Neuronal stem cell (in vitro differentiated cells): Measurements from ENCODE around the gene POLD1.

Source experiments
- DNase-seq: peaks from one replicate; pipeline ENCODE4 v3.0.0-alpha.2; 2013; ENCODE audit warnings: low spot score
- H2AFZ ChIP-seq: one replicate; pipeline ENCODE4 v1.6.1; 2013; ENCODE audit warnings: mild to moderate bottlenecking, low read length, inconsistent platforms
- H2AK5ac ChIP-seq: 2 replicates; pipeline ENCODE4 v1.6.1; 2013; ENCODE audit warnings: low read depth, mild to moderate bottlenecking, inconsistent platforms, low read length, moderate library complexity, mixed read lengths
- H2BK120ac ChIP-seq: 2 replicates; pipeline ENCODE4 v1.6.1; 2013; ENCODE audit warnings: low read depth, mild to moderate bottlenecking, inconsistent platforms, low read length, moderate library complexity, mixed read lengths
- H2BK12ac ChIP-seq: one replicate; pipeline ENCODE4 v1.6.1; 2013; ENCODE audit warnings: low read length, inconsistent platforms
- H2BK15ac ChIP-seq: 2 replicates; pipeline ENCODE4 v1.6.1; 2013; ENCODE audit warnings: mild to moderate bottlenecking, low read length, inconsistent platforms, mixed read lengths
- H2BK5ac ChIP-seq: one replicate; pipeline ENCODE4 v1.6.1; 2013; ENCODE audit warnings: inconsistent platforms, mild to moderate bottlenecking, low read length, moderate library complexity
- H3K14ac ChIP-seq: one replicate; pipeline ENCODE4 v1.6.1; 2013; ENCODE audit warnings: low read length, inconsistent platforms
- H3K18ac ChIP-seq: 2 replicates; pipeline ENCODE4 v1.6.1; 2013; ENCODE audit warnings: low read length, inconsistent platforms
- H3K23ac ChIP-seq: 2 replicates; pipeline ENCODE4 v1.6.1; 2013; ENCODE audit warnings: low read depth, mild to moderate bottlenecking, mixed read lengths, low read length, inconsistent platforms; ENCODE audit not compliant: poor library complexity
- H3K27ac ChIP-seq: replicated peaks from 3 replicates; pipeline ENCODE4 v1.5.1; 2013; ENCODE audit warnings: low read length, inconsistent platforms
- H3K27me3 ChIP-seq, 3 experiments: 2 replicates each; pipeline ENCODE4 v1.6.1; 2013; ENCODE audit warnings: low read length in 3 of 3, mild to moderate bottlenecking in 2 of 3, inconsistent platforms in 1 of 3, low read depth in 1 of 3, mixed read lengths in 1 of 3, moderate library complexity in 1 of 3; ENCODE audit not compliant: control insufficient read depth in 3 of 3, insufficient read depth in 3 of 3
- H3K36me3 ChIP-seq, 2 donors: replicated peaks in 1 of 2; 2 replicates each; pipeline ENCODE4 v1.6.1; 2013; ENCODE audit warnings: low read length in 2 of 2; ENCODE audit not compliant: control insufficient read depth in 2 of 2, insufficient read depth in 2 of 2
- H3K4ac ChIP-seq: 2 replicates; pipeline ENCODE4 v1.6.1; 2013; ENCODE audit warnings: inconsistent platforms, mild to moderate bottlenecking, low read length, moderate library complexity
- H3K4me1 ChIP-seq, 2 donors: 1 replicate in 1 of 2; 2 replicates in 1 of 2; pipeline ENCODE4 v1.6.1; 2013; ENCODE audit warnings: low read length in 2 of 2, low read depth in 1 of 2; ENCODE audit not compliant: control insufficient read depth in 2 of 2, insufficient read depth in 1 of 2
- H3K4me2 ChIP-seq: one replicate; pipeline ENCODE4 v1.6.1; 2013; ENCODE audit warnings: mild to moderate bottlenecking, low read length, inconsistent platforms; ENCODE audit not compliant: insufficient read depth, poor library complexity, severe bottlenecking
- H3K4me3 ChIP-seq, 2 donors: 2 replicates each; pipeline ENCODE4 v1.5.1; 2013; ENCODE audit warnings: low read length in 2 of 2, mild to moderate bottlenecking in 2 of 2, inconsistent platforms in 1 of 2, moderate library complexity in 1 of 2
- H3K79me1 ChIP-seq: one replicate; pipeline ENCODE4 v1.6.1; 2013; ENCODE audit warnings: low read depth, mild to moderate bottlenecking, inconsistent platforms, low read length, moderate library complexity
- H3K9ac ChIP-seq: one replicate; pipeline ENCODE4 v1.6.1; 2013; ENCODE audit warnings: mild to moderate bottlenecking, low read depth, low read length, inconsistent platforms; ENCODE audit not compliant: poor library complexity
- H3K9me3 ChIP-seq, 2 donors: replicated peaks in 1 of 2; 2 replicates each; pipeline versions ENCODE3 to v1.6.1; 2013; ENCODE audit warnings: low read length in 2 of 2, mild to moderate bottlenecking in 2 of 2, inconsistent platforms in 1 of 2, low read depth in 1 of 2, mixed read lengths in 1 of 2, moderate library complexity in 1 of 2; ENCODE audit not compliant: control insufficient read depth in 2 of 2, insufficient read depth in 1 of 2
- H4K8ac ChIP-seq: one replicate; pipeline ENCODE4 v1.6.1; 2013; ENCODE audit warnings: low read depth, mild to moderate bottlenecking, inconsistent platforms, low read length, moderate library complexity
- H4K91ac ChIP-seq: one replicate; pipeline ENCODE4 v1.6.1; 2013; ENCODE audit warnings: low read length, low read depth, mild to moderate bottlenecking, inconsistent platforms; ENCODE audit not compliant: poor library complexity
- WGBS, 2 donors: extraction: QIAGEN DNeasy Blood & Tissue Kit; methylation state at CpG; one replicate each; pipeline ENCODE4 v1.1.7; 2013; ENCODE audit warnings: missing lambda C conversion rate in 2 of 2, mixed read lengths in 1 of 2; ENCODE audit not compliant: insufficient read length in 2 of 2, insufficient replicate concordance in 1 of 2; ENCODE audit errors: extremely low coverage in 2 of 2; 5-methylcytosine and 5-hydroxymethylcytosine counted together

The POLD1 gene

DNA sequence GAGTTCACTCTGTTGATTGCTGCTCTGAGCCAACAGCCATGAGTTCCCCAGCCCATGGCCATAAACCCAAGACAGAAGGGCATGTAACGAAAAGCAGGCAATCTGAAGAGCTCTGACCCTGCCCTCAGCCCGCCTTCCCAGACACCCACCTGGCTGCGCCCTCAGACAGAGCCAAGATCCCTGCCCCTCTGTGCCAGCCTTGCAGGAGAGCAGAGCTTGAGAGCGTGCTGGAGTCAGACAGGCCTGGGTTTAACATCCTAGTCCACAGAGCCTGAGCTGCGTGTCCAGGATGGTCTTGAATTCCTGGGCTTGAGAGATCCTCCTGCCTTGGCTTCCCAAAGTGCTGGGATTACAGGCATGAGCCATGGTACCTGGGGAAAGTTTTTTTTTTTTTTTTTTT, 73.2 kb downstream of the POLD1 start:
- WGBS, 2 donors = no CpG with 5 or more reads among the region's 5 CpGs
- H3K18ac ChIP-seq = no peak overlapping the region
- peak overlapping the region; percentile 8 for H4K91ac ChIP-seq
- H3K79me1 ChIP-seq = peaks cover 2% of the 10 kb centered on the region
- H3K9me3 ChIP-seq = no peaks in the 10 kb centered on the region
- peaks cover 0 to 3% (median 0%) of the 10 kb centered on the region in 3 experiments for H3K27me3 ChIP-seq
- no peak overlapping the region for H4K8ac ChIP-seq
- no peak overlapping the region for H3K9ac ChIP-seq
- no peak overlapping the region for H2BK15ac ChIP-seq
- no peak overlapping the region for H3K4me3 ChIP-seq
- H3K14ac ChIP-seq = no peak overlapping the region
- no peak overlapping the region for H2BK120ac ChIP-seq
- no peak overlapping the region for H2BK5ac ChIP-seq
- H3K23ac ChIP-seq = peak overlapping the region; percentile 52
- H2AK5ac ChIP-seq = peak overlapping the region; percentile 83
- H3K4ac ChIP-seq = no peak overlapping the region
- H2AFZ ChIP-seq = no peak overlapping the region
- no peak for DNase-seq
- no peak overlapping the region for H3K27ac ChIP-seq
- peaks cover 0 to 5% of the 10 kb centered on the region in 2 donors for H3K4me1 ChIP-seq
- H2BK12ac ChIP-seq = no peak overlapping the region
- H3K36me3 ChIP-seq = no peaks in the 10 kb centered on the region
- no peak overlapping the region for H3K4me2 ChIP-seq

DNA sequence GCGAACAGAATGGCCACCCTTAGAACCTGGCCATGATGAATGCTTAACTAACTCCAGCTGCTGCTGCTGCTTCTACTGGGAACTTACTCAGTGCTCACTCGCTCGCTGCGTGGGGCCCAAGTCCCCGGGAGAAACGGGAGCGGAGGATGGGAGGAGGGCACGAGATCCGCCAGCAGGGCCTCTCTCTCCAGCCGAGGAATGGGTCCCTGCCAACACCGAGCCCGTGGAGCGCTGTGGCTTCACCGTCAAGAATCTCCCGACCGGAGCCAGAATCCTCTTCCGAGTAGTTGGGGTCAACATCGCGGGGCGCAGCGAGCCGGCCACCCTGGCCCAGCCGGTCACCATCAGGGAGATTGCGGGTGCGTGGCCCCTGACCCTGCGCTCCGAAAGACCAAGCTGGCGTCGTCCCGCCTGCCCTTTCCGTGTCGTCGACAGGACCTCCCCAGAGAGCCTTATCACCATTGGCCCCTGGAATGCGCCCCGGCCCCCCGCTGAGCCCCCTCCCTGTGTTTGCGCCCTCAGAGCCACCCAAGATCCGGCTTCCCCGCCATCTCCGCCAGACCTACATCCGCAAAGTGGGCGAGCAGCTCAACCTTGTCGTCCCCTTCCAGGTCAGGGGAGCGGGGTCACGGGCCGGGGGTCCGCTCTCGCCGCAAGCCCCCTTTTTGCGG, 74.4 kb downstream of the POLD1 start:
- Histone ChIP-seq H3K4me2 (no peak overlapping the region), H3K9ac (peak overlapping the region; percentile 60), H2BK12ac (no peak overlapping the region), H2BK120ac (no peak overlapping the region), H3K27me3 (peaks cover 0 to 3% (median 0%) of the 10 kb centered on the region in 3 experiments), H3K27ac (no peak overlapping the region), H3K4me1 (peaks cover 0 to 5% of the 10 kb centered on the region in 2 donors), H3K14ac (no peak overlapping the region), H3K9me3 (no peaks in the 10 kb centered on the region), H3K23ac (peak overlapping the region; percentile 85), H4K8ac (no peak overlapping the region), H2BK5ac (no peak overlapping the region), H2AFZ (no peak overlapping the region), H2BK15ac (peak overlapping the region; percentile 89), H3K4me3 (no peak overlapping the region), H3K18ac (peak overlapping the region; percentile 80), H3K4ac (peak overlapping the region; percentile 95), H4K91ac (no peak overlapping the region), H2AK5ac (peak overlapping the region; percentile 70), H3K79me1 (peaks cover 2% of the 10 kb centered on the region), H3K36me3 (no peaks in the 10 kb centered on the region)
- no CpG with 5 or more reads among the region's 50 CpGs for WGBS, 2 donors
- no peak for DNase-seq

DNA sequence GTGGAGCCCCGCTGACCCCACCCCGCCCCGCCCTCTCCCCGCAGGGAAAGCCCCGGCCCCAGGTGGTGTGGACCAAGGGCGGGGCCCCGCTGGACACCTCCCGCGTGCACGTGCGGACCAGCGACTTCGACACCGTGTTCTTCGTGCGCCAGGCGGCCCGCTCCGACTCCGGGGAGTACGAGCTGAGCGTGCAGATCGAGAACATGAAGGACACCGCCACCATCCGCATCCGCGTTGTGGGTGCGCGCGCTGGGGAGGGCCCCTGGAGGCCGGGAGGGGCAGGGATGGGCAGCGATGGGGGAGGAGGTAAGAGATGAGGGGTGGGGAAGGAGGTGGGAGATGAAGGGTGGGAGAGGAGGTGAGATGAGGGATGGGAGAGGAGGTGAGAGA, 74.9 kb downstream of the POLD1 start:
- Histone ChIP-seq H3K4me1 (peaks cover 0 to 5% of the 10 kb centered on the region in 2 donors), H2BK120ac (no peak overlapping the region), H3K4ac (no peak overlapping the region), H3K23ac (no peak overlapping the region), H3K4me3 (peak overlapping the region in 1 of 2 donors; percentile 32), H3K9ac (no peak overlapping the region), H2BK5ac (no peak overlapping the region), H3K27ac (no peak overlapping the region), H3K9me3 (no peaks in the 10 kb centered on the region), H3K36me3 (no peaks in the 10 kb centered on the region), H3K18ac (peak overlapping the region; percentile 83), H2AK5ac (no peak overlapping the region), H3K27me3 (peaks cover 0 to 3% (median 0%) of the 10 kb centered on the region in 3 experiments), H4K91ac (no peak overlapping the region), H2AFZ (no peak overlapping the region), H4K8ac (no peak overlapping the region), H2BK12ac (no peak overlapping the region), H3K4me2 (no peak overlapping the region), H2BK15ac (peak overlapping the region; percentile 89), H3K79me1 (peaks cover 2% of the 10 kb centered on the region), H3K14ac (peak overlapping the region; percentile 82)
- no CpG with 5 or more reads among the region's 32 CpGs for WGBS, 2 donors
- no peak for DNase-seq

DNA sequence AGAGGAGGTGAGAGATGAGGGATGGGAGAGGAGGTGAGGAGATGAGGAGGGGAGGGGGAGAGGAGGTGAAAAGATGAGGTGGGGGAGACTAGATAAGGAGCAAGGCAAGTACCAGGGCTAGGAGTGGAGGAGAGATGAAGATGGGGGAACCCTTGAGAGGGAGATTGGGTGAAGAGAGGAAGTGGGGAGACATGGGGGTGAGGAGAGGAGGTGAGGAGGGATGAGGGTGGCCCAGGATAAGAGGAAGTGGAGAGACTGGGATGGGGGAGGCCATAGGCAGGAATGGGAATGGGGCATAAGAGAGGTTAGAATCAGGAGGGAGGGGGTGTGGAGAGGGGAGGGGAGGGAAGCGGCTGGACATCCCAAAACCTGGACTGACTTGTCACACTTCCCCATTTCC, 75.5 kb downstream of the POLD1 start:
- WGBS, 2 donors = no CpG with 5 or more reads among the region's 1 CpG
- Histone ChIP-seq H2BK15ac (peak overlapping the region; percentile 5), H3K4me2 (no peak overlapping the region), H3K23ac (no peak overlapping the region), H2AK5ac (no peak overlapping the region), H3K4ac (no peak overlapping the region), H2AFZ (no peak overlapping the region), H4K91ac (no peak overlapping the region), H3K4me1 (peaks cover 0 to 5% of the 10 kb centered on the region in 2 donors), H4K8ac (no peak overlapping the region), H3K36me3 (no peaks in the 10 kb centered on the region), H3K27ac (no peak overlapping the region), H3K4me3 (no peak overlapping the region), H3K18ac (no peak overlapping the region), H3K14ac (no peak overlapping the region), H3K9me3 (no peaks in the 10 kb centered on the region), H2BK120ac (no peak overlapping the region), H3K27me3 (peaks cover 0 to 3% (median 0%) of the 10 kb centered on the region in 3 experiments), H2BK5ac (no peak overlapping the region), H3K9ac (no peak overlapping the region), H2BK12ac (no peak overlapping the region), H3K79me1 (peaks cover 2% of the 10 kb centered on the region)
- no peak for DNase-seq
